ENCODE data around the gene MS4A13.
"Not testable (repeated sequence)": the region's sequence is repeated elsewhere in the genome, so short reads cannot be mapped to it uniquely, and the experiment has no call there.

MS4A13 gene

GRCh38 chr11:60515144-60515855 is at the start of gene MS4A13:
Gene MS4A13 (plus strand): TSS chr11:60515392. CDS start chr11:60518084, 2,692 bp downstream.
- no peak for DNase-seq

GRCh38 chr11:60468829-60469228 is 46.4 kb upstream of the MS4A13 start:
- DNase-seq, result no peak

GRCh38 chr11:60469723-60470122 is 45.5 kb upstream of the MS4A13 start:
- DNase-seq, result no peak

GRCh38 chr11:60477035-60477445 is 38.2 kb upstream of the MS4A13 start:
- no peak for DNase-seq

GRCh38 chr11:60482361-60482760 is 32.8 kb upstream of the MS4A13 start:
- no peak for DNase-seq

- DNase-seq, result no peak
These were observed 29.2 kb upstream of the MS4A13 start for GRCh38 chr11:60485987-60486386.

GRCh38 chr11:60492488-60493009 is 22.6 kb upstream of the MS4A13 start, which contains the start of gene MS4A12:
Gene MS4A12 (plus strand): TSS chr11:60492778. CDS start chr11:60497319, 4,541 bp downstream.
- no peak for DNase-seq

- DNase-seq, result no peak
These were observed 21.7 kb upstream of the MS4A13 start for GRCh38 chr11:60493454-60493853.

GRCh38 chr11:60498399-60498798 is 16.8 kb upstream of the MS4A13 start:
- no peak for DNase-seq

- DNase-seq, result no peak
These were observed 16.3 kb upstream of the MS4A13 start for GRCh38 chr11:60498853-60499252.

GRCh38 chr11:60500276-60500910 is 14.8 kb upstream of the MS4A13 start:
- no peak for DNase-seq

- DNase-seq, result no peak
These were observed 12.9 kb upstream of the MS4A13 start for GRCh38 chr11:60502221-60502775.

- no peak for DNase-seq
These were observed 10.8 kb upstream of the MS4A13 start for GRCh38 chr11:60504219-60504905.

- DNase-seq, result not testable (repeated sequence)
These were observed 5.6 kb upstream of the MS4A13 start for GRCh38 chr11:60509609-60510008.

- DNase-seq, result not testable (repeated sequence)
These were observed 5.0 kb upstream of the MS4A13 start for GRCh38 chr11:60510209-60510608.

GRCh38 chr11:60511393-60511792 is 3.8 kb upstream of the MS4A13 start:
- no peak for DNase-seq

- no peak for DNase-seq
These were observed 2.5 kb upstream of the MS4A13 start for GRCh38 chr11:60512651-60513225.

- no peak for DNase-seq
These were observed 1.4 kb upstream of the MS4A13 start for GRCh38 chr11:60513496-60514460.

GRCh38 chr11:60528465-60528864 is 13.3 kb downstream of the MS4A13 start:
- DNase-seq, result no peak

GRCh38 chr11:60528934-60529333 is 13.7 kb downstream of the MS4A13 start:
- no peak for DNase-seq

GRCh38 chr11:60530454-60531100 is 15.4 kb downstream of the MS4A13 start:
- DNase-seq, result no peak
